Hepatocyte (in vitro differentiated cells): ENCODE data around the gene NHSL1. TPM values are rescaled to one million over a fixed set of nuclear protein-coding genes. Genes with fewer than 3 reads are reported as not detected.

Experiments used
- DNase-seq: peaks from one replicate; pipeline ENCODE4 v3.0.0-alpha.2; 2016; ENCODE audit warnings: low spot score
- H2AFZ ChIP-seq: fragments of 200-600 bp; sonication (generic); 2 replicates; pipeline ENCODE4 v1.6.0; 2016; ENCODE audit warnings: antibody characterized with exemption, mild to moderate bottlenecking
- H3K27ac ChIP-seq: fragments of 200-600 bp; sonication (generic); 2 replicates; pipeline ENCODE4 v1.5.1; 2016; ENCODE audit warnings: mild to moderate bottlenecking
- H3K27me3 ChIP-seq: fragments of 200-600 bp; sonication (generic); 2 replicates; pipeline ENCODE4 v1.6.1; 2016
- H3K36me3 ChIP-seq: fragments of 200-600 bp; sonication (generic); replicated peaks from 2 replicates; pipeline ENCODE4 v1.5.1; 2016; ENCODE audit warnings: low read depth; ENCODE audit not compliant: insufficient read depth
- H3K4me1 ChIP-seq: fragments of 200-600 bp; sonication (generic); 2 replicates; pipeline ENCODE4 v1.5.1; 2016; ENCODE audit warnings: mild to moderate bottlenecking, moderate library complexity; ENCODE audit not compliant: insufficient read depth
- H3K4me2 ChIP-seq: fragments of 200-600 bp; sonication (generic); 2 replicates; pipeline ENCODE4 v1.6.0; 2016
- H3K4me3 ChIP-seq: fragments of 200-600 bp; sonication (generic); 2 replicates; pipeline ENCODE4 v1.5.1; 2016; ENCODE audit warnings: mild to moderate bottlenecking
- H3K79me2 ChIP-seq: fragments of 200-600 bp; sonication (generic); 2 replicates; pipeline ENCODE4 v1.6.0; 2017; ENCODE audit warnings: mild to moderate bottlenecking
- H3K9me2 ChIP-seq: fragments of 200-600 bp; sonication (generic); replicated peaks from 2 replicates; pipeline ENCODE4 v1.6.0; 2017; ENCODE audit warnings: mild to moderate bottlenecking; ENCODE audit not compliant: insufficient read depth
- H3K9me3 ChIP-seq: fragments of 200-600 bp; sonication (generic); 2 replicates; pipeline ENCODE4 v1.5.1; 2016; ENCODE audit warnings: low read depth, mild to moderate bottlenecking
- H4K20me1 ChIP-seq: fragments of 200-600 bp; sonication (generic); 2 replicates; pipeline ENCODE4 v1.6.0; 2016; ENCODE audit warnings: mild to moderate bottlenecking; ENCODE audit not compliant: insufficient read depth, poor library complexity, severe bottlenecking
- EZH2 ChIP-seq: fragments of 200-600 bp; sonication (generic); IDR thresholded peaks from 2 replicates; pipeline ENCODE4 v1.6.1; 2016; ENCODE audit warnings: antibody characterized with exemption, mild to moderate bottlenecking, borderline replicate concordance
- EZH2phosphoT487 ChIP-seq: fragments of 200-600 bp; sonication (generic); IDR thresholded peaks from one replicate; pipeline ENCODE4 v1.6.1; 2018; ENCODE audit warnings: antibody characterized with exemption, mild to moderate bottlenecking, low read depth, moderate library complexity; ENCODE audit not compliant: unreplicated experiment, severe bottlenecking
- whole genome bisulfite sequencing: methylation state at CpG from one replicate; pipeline ENCODE4 v1.1.6; 2016; ENCODE audit warnings: low lambda C conversion rate; ENCODE audit errors: missing lambda C conversion rate; 5-methylcytosine and 5-hydroxymethylcytosine counted together
- polyA plus RNA-seq: library from polyadenylated mRNA; unstranded; fragments of >200 nt; fragmentation: Nextera tagmentation; extraction: Ambion mirVana; gene quantifications from 2 replicates; pipeline ENCODE4 v1.2.1, GENCODE V29; 2016
- total RNA-seq: library from RNA; depleted of rRNA; stranded (reverse); fragments of >200 nt; gene quantifications from 2 replicates; pipeline ENCODE4 v1.2.3, GENCODE V29; 2014
- TF ChIP-seq, protein P1 (sequence below): fragments of 200-600 bp; sonication (generic); IDR thresholded peaks from 2 replicates; pipeline ENCODE4 v1.5.1; 2016; ENCODE audit warnings: antibody characterized with exemption, mild to moderate bottlenecking; ENCODE audit not compliant: poor library complexity

NHSL1 gene
- total and polyA plus RNA-seq, 2 experiments from 2014 or later, result 39.0 to 58.0 TPM

DNA sequence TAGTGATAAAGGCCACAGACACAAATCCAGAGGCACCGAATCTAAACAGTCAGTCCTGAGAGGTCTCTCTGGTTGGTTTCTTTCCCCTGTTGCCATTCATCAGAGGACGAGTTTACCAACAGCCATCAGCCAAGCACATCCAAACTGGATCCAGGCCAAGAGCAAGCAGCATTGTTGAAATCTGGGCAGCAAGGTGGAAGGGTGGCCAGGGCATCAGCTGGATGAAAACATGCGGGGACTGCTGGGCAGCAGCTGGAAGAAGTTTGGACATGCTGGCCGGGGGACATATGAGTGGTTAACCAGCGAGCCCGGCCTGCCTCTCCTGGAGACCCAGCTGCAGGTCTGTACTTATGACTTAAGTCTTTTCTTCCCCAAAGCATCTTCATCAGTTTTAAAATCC lies 121.5 kb downstream of the NHSL1 start, which contains the start of gene SMIM28:
SMIM28 (plus strand) TSS at position 62 of the 400 bp plus-strand sequence; CDS start at position 230, 168 bp downstream.
- no peaks in the 10 kb centered on the region for H3K79me2 ChIP-seq
- no peak within 1 kb of the TSS for H2AFZ ChIP-seq
- no peaks in the 10 kb centered on the region for H3K9me3 ChIP-seq
- H3K36me3 ChIP-seq, result no peaks in the 10 kb centered on the region
- no peak within 1 kb of the TSS for H3K4me3 ChIP-seq
- no peak for DNase-seq
- 89% methylated on average over 6 of the region's 6 CpGs for WGBS
- no peak within 1 kb of the TSS for H3K4me2 ChIP-seq
- no peak within 1 kb of the TSS for H3K27ac ChIP-seq
- no peaks in the 10 kb centered on the region for H3K9me2 ChIP-seq
- no peaks in the 10 kb centered on the region for H3K4me1 ChIP-seq
- H4K20me1 ChIP-seq, result no peaks in the 10 kb centered on the region
- TF ChIP-seq EZH2phosphoT487 (no peak), EZH2 (no peak)
- TF ChIP-seq, protein P1, sequence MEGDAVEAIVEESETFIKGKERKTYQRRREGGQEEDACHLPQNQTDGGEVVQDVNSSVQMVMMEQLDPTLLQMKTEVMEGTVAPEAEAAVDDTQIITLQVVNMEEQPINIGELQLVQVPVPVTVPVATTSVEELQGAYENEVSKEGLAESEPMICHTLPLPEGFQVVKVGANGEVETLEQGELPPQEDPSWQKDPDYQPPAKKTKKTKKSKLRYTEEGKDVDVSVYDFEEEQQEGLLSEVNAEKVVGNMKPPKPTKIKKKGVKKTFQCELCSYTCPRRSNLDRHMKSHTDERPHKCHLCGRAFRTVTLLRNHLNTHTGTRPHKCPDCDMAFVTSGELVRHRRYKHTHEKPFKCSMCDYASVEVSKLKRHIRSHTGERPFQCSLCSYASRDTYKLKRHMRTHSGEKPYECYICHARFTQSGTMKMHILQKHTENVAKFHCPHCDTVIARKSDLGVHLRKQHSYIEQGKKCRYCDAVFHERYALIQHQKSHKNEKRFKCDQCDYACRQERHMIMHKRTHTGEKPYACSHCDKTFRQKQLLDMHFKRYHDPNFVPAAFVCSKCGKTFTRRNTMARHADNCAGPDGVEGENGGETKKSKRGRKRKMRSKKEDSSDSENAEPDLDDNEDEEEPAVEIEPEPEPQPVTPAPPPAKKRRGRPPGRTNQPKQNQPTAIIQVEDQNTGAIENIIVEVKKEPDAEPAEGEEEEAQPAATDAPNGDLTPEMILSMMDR, result no peak
- H3K27me3 ChIP-seq, result no peaks in the 10 kb centered on the region

- no peak overlapping the region for H3K27ac ChIP-seq
- H3K4me2 ChIP-seq, result no peak overlapping the region
- H4K20me1 ChIP-seq, result no peaks in the 10 kb centered on the region
- no peak overlapping the region for H2AFZ ChIP-seq
- TF ChIP-seq EZH2phosphoT487 (no peak), EZH2 (no peak)
- TF ChIP-seq, protein P1, result no peak
- no peaks in the 10 kb centered on the region for H3K9me3 ChIP-seq
- H3K79me2 ChIP-seq, result no peaks in the 10 kb centered on the region
- no peaks in the 10 kb centered on the region for H3K9me2 ChIP-seq
- H3K36me3 ChIP-seq, result no peaks in the 10 kb centered on the region
- no peaks in the 10 kb centered on the region for H3K27me3 ChIP-seq
- no peaks in the 10 kb centered on the region for H3K4me1 ChIP-seq
- no peak overlapping the region for H3K4me3 ChIP-seq
- no peak for DNase-seq
Observed at GRCh38 chr6:138377042-138377441, 122.3 kb downstream of the NHSL1 start.

GRCh38 chr6:138374815-138375214 lies 124.5 kb downstream of the NHSL1 start:
- H3K27me3 ChIP-seq, result no peaks in the 10 kb centered on the region
- H3K4me1 ChIP-seq, result peaks cover 6% of the 10 kb centered on the region
- no peaks in the 10 kb centered on the region for H3K36me3 ChIP-seq
- H3K27ac ChIP-seq, result no peak overlapping the region
- TF ChIP-seq, protein P1, result no peak
- TF ChIP-seq EZH2phosphoT487 (no peak), EZH2 (no peak)
- H2AFZ ChIP-seq, result no peak overlapping the region
- WGBS, result 97% methylated on average over 2 of the region's 2 CpGs
- no peaks in the 10 kb centered on the region for H4K20me1 ChIP-seq
- H3K9me2 ChIP-seq, result no peaks in the 10 kb centered on the region
- H3K79me2 ChIP-seq, result no peaks in the 10 kb centered on the region
- H3K4me2 ChIP-seq, result no peak overlapping the region
- no peak for DNase-seq
- H3K9me3 ChIP-seq, result no peaks in the 10 kb centered on the region
- H3K4me3 ChIP-seq, result no peak overlapping the region

GRCh38 chr6:138374230-138374629 lies 125.1 kb downstream of the NHSL1 start:
- no peaks in the 10 kb centered on the region for H3K9me2 ChIP-seq
- no peaks in the 10 kb centered on the region for H3K79me2 ChIP-seq
- no peaks in the 10 kb centered on the region for H3K9me3 ChIP-seq
- no peaks in the 10 kb centered on the region for H3K27me3 ChIP-seq
- no peak overlapping the region for H3K27ac ChIP-seq
- peaks cover 6% of the 10 kb centered on the region for H3K4me1 ChIP-seq
- TF ChIP-seq, protein P1, result no peak
- TF ChIP-seq EZH2phosphoT487 (no peak), EZH2 (no peak)
- H4K20me1 ChIP-seq, result no peaks in the 10 kb centered on the region
- no peak overlapping the region for H3K4me3 ChIP-seq
- no peak overlapping the region for H3K4me2 ChIP-seq
- no peak overlapping the region for H2AFZ ChIP-seq
- no peak for DNase-seq
- no peaks in the 10 kb centered on the region for H3K36me3 ChIP-seq
